IPS-15b (cell line): ENCODE data around the gene BUB3.

Experiments used
- H3K27me3 ChIP-seq: one replicate; pipeline ENCODE4 v1.6.1; 2013; ENCODE audit warnings: low read length; ENCODE audit not compliant: control insufficient read depth, insufficient read depth
- H3K36me3 ChIP-seq: one replicate; pipeline ENCODE4 v1.6.1; 2013; ENCODE audit warnings: low read length; ENCODE audit not compliant: control insufficient read depth, insufficient read depth
- H3K4me1 ChIP-seq: one replicate; pipeline ENCODE4 v1.6.1; 2013; ENCODE audit warnings: mild to moderate bottlenecking, low read length; ENCODE audit not compliant: control insufficient read depth, insufficient read depth
- H3K4me3 ChIP-seq: one replicate; pipeline ENCODE4 v1.5.1; 2013; ENCODE audit warnings: low read depth, low read length
- H3K9ac ChIP-seq: one replicate; pipeline ENCODE4 v1.6.1; 2013; ENCODE audit warnings: low read depth, mild to moderate bottlenecking, low read length
- H3K9me3 ChIP-seq: one replicate; pipeline ENCODE4 v1.6.1; 2013; ENCODE audit warnings: mild to moderate bottlenecking, low read length; ENCODE audit not compliant: control insufficient read depth, insufficient read depth

Gene BUB3

GRCh38 chr10:123154092-123154710 is at the start of gene BUB3:
BUB3 (plus strand) TSS chr10:123154402; CDS start chr10:123154918, 516 bp downstream.
- H3K9me3 ChIP-seq: no peaks in the 10 kb centered on the region
- H3K36me3 ChIP-seq: no peaks in the 10 kb centered on the region
- H3K4me3 ChIP-seq: peak within 1 kb of the TSS; percentile 93
- H3K4me1 ChIP-seq: peaks cover 19% of the 10 kb centered on the region
- H3K9ac ChIP-seq: peak within 1 kb of the TSS; percentile 94
- peaks cover 45% of the 10 kb centered on the region for H3K27me3 ChIP-seq

- no peaks in the 10 kb centered on the region for H3K9me3 ChIP-seq
- no peak overlapping the region for H3K9ac ChIP-seq
- no peaks in the 10 kb centered on the region for H3K4me1 ChIP-seq
- H3K36me3 ChIP-seq: no peaks in the 10 kb centered on the region
- no peak overlapping the region for H3K4me3 ChIP-seq
- peaks cover 3% of the 10 kb centered on the region for H3K27me3 ChIP-seq
Observed at GRCh38 chr10:123109466-123109865, 44.7 kb upstream of the BUB3 start.

GRCh38 chr10:123117644-123118417 is 36.4 kb upstream of the BUB3 start:
- Histone ChIP-seq H3K9me3 (no peaks in the 10 kb centered on the region), H3K36me3 (no peaks in the 10 kb centered on the region), H3K4me3 (peak overlapping the region; percentile 45), H3K9ac (peak overlapping the region; percentile 43), H3K27me3 (peaks cover 12% of the 10 kb centered on the region), H3K4me1 (no peaks in the 10 kb centered on the region)

GRCh38 chr10:123119081-123119480 is 35.1 kb upstream of the BUB3 start:
- Histone ChIP-seq H3K36me3 (no peaks in the 10 kb centered on the region), H3K9ac (no peak overlapping the region), H3K4me1 (no peaks in the 10 kb centered on the region), H3K4me3 (no peak overlapping the region), H3K27me3 (peaks cover 10% of the 10 kb centered on the region), H3K9me3 (no peaks in the 10 kb centered on the region)

- Histone ChIP-seq H3K4me3 (no peak overlapping the region), H3K9me3 (no peaks in the 10 kb centered on the region), H3K9ac (no peak overlapping the region), H3K27me3 (peaks cover 35% of the 10 kb centered on the region), H3K36me3 (no peaks in the 10 kb centered on the region), H3K4me1 (no peaks in the 10 kb centered on the region)
Observed at GRCh38 chr10:123126246-123126645, 28.0 kb upstream of the BUB3 start.

- Histone ChIP-seq H3K9me3 (no peaks in the 10 kb centered on the region), H3K4me3 (no peak overlapping the region), H3K4me1 (peaks cover 7% of the 10 kb centered on the region), H3K36me3 (no peaks in the 10 kb centered on the region), H3K9ac (no peak overlapping the region), H3K27me3 (peaks cover 66% of the 10 kb centered on the region)
Observed at GRCh38 chr10:123129618-123130271, 24.5 kb upstream of the BUB3 start.

GRCh38 chr10:123132576-123133477 is 21.4 kb upstream of the BUB3 start:
- peaks cover 7% of the 10 kb centered on the region for H3K4me1 ChIP-seq
- H3K9me3 ChIP-seq: no peaks in the 10 kb centered on the region
- peak overlapping the region; percentile 77 for H3K4me3 ChIP-seq
- peak overlapping the region; percentile 66 for H3K9ac ChIP-seq
- peaks cover 88% of the 10 kb centered on the region for H3K27me3 ChIP-seq
- H3K36me3 ChIP-seq: no peaks in the 10 kb centered on the region

- Histone ChIP-seq H3K4me3 (peak overlapping the region; percentile 77), H3K36me3 (no peaks in the 10 kb centered on the region), H3K27me3 (peaks cover 93% of the 10 kb centered on the region), H3K9me3 (no peaks in the 10 kb centered on the region), H3K9ac (no peak overlapping the region), H3K4me1 (peaks cover 7% of the 10 kb centered on the region)
Observed at GRCh38 chr10:123133541-123134342, 20.5 kb upstream of the BUB3 start.

GRCh38 chr10:123134343-123134914 is 19.8 kb upstream of the BUB3 start:
- peaks cover 93% of the 10 kb centered on the region for H3K27me3 ChIP-seq
- no peak overlapping the region for H3K9ac ChIP-seq
- peaks cover 7% of the 10 kb centered on the region for H3K4me1 ChIP-seq
- H3K9me3 ChIP-seq: no peaks in the 10 kb centered on the region
- H3K4me3 ChIP-seq: peak overlapping the region; percentile 77
- no peaks in the 10 kb centered on the region for H3K36me3 ChIP-seq

GRCh38 chr10:123134915-123135414 is 19.2 kb upstream of the BUB3 start:
- Histone ChIP-seq H3K4me1 (peaks cover 7% of the 10 kb centered on the region), H3K9me3 (no peaks in the 10 kb centered on the region), H3K36me3 (no peaks in the 10 kb centered on the region), H3K4me3 (peak overlapping the region; percentile 77), H3K9ac (no peak overlapping the region), H3K27me3 (peaks cover 93% of the 10 kb centered on the region)
